Stimulated activated CD4-positive, alpha-beta T cell treated with anti-CD3 and anti-CD28 coated beads, Interleukin-1b, Interleukin-23, amount 100 ng/mL, for 24 hours (primary cell): Measurements from ENCODE around the gene C2orf49.

Experiments
- DNase-seq, 4 experiments: peaks; one replicate each; pipeline ENCODE4 v3.0.0-alpha.2; 2020; ENCODE audit warnings: low read depth in 4 of 4, low spot score in 1 of 4

C2orf49 gene

DNA sequence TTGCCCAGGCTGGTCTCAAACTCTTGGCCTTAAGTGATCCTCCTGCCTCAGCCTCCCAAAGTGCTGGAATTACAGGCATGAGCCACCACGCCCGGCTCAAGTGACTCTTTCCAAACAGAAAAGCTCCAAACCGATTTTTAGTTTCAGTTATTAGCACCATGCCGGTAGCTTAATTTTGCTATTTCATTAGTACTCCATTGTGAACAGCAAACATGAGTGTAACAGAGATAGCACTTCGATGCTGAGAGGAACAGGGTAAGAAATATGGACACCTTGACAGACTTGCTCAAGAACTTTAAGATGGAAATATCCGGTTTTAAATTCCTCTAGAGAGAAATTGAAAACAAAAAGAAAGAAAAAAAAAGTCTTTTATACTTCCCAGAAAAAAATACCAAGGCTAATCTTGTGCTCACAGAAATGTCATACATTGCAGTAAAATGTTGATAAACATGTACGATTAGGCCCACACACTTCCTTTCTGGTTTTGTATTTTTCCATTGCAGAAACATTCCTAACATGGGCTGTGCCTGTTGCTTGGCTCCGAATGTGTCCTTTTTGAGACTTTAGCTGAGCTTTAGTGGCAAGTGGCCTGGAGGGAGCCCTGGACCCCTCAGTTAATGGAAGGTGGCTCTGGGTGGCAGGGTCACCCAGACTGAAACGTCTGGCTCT, 43.2 kb downstream of the C2orf49 start:
- DNase-seq: no peak

DNA sequence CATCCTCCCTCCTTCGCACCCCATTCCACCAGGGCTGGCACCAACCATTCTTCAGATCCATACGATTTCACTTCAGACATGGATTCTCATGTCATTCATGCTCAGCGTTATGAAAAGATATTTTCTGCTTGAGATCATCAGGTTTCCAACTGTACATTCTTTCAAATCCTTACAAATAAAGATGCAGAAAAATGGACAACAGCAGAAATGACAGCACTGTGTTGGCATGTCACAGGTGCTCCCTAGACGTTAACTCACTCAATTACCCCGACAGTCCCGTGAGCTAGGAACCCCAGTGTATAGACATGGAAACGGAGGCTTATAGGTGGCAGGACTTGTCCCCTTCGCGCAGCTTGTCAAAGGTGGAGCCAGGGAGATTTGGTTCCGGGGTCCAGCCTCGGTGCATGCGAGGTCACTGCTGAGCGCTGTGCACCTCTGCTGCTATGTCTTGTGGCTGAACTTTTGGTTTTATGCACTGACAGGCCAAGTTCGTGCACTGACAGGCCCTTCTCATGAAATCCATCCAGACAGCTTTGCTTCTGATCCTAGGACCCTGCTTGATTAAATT, 43.8 kb downstream of the C2orf49 start:
- DNase-seq: no peak

DNA sequence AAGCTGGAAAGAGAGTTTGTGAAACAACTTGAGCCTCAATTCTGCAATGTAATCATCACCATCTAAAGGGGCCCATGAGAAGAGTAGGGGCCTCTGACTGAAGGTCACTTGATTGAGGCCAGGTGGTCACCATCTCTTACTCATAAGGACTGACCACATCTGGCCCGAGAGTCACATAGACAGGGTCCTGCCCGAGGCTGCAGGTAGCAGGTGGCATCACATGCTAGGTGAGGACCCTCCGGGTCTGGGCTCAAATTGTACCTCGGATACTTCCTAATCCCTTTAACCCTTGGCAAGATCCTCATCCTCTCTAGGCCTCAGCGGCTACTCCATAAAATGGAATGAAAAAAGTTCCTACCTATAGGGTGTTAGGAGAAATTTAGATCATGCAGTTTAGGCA, 44.8 kb downstream of the C2orf49 start:
- DNase-seq: no peak

DNA sequence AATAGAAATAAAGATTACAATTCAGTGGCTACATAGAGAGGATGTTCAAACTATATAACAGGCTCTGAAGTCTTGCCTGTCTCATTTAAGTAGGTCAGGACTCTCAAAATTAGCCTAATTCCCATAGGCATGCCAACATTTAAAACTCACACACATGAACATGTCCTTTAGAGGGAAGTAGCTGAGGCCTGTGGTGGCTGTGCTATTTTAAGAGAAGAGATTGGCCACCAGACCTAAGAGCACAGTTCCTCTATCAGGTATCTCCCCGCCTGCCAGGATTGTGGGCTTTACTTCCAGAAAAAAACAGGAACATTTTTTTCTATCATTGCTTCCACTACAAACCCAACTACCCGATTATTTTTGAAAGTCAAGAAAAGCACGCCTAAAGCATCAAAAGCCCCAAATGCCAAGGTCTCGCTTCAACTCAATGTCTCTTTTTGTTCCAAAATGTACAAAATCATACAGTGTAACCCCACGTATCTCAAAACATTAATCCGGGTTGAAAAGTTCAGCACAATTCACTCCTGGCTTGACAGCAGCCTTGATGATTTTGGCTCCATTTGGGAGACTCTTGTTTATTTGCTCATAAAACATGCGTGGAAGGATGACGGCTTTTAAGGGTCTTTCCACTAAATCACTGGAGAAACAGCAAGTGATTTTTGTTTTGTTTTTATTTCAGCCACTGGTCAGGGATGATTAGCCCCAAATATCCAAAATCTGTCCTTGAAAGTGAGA, 46.3 kb downstream of the C2orf49 start:
- no peak for DNase-seq

DNA sequence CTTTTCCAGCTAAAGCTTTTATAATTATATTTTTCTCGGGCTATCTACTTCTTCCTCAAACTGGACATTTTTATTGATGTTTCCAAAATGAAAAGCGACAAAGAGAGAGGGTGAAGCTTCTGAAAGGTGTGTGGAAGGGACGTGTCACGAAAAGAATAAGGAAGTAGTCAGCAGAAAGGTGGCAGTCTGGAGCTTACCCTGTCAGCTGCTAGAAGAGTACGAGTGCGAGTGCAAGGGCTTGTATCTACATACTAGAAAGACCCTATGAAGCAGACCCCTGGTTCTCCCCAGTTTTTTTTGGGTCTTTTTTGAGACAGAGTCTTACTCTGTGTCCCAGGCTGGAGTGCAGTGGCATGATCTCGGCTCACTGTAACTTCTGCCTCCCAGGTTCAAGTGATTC, 46.9 kb downstream of the C2orf49 start:
- DNase-seq: no peak

DNA sequence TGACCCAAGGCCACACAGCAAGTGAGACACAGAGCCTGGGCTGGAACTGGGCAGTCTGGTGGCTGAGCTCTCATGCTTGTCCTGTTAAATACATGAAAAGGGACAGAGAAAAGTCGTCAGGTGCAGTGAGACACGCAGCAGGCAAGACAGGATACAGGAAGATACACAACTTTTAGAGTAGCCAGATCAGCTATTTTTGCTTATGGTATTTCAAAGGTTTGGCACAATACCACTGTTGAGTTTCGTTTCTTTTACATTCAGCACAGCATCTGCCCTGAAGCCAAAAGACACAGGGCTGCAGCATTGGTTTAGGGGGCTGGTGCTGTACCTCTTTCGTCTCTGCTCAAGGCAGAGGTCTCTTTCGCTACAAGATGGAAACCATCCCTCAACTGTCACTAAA, 47.5 kb downstream of the C2orf49 start:
- DNase-seq: no peak

DNA sequence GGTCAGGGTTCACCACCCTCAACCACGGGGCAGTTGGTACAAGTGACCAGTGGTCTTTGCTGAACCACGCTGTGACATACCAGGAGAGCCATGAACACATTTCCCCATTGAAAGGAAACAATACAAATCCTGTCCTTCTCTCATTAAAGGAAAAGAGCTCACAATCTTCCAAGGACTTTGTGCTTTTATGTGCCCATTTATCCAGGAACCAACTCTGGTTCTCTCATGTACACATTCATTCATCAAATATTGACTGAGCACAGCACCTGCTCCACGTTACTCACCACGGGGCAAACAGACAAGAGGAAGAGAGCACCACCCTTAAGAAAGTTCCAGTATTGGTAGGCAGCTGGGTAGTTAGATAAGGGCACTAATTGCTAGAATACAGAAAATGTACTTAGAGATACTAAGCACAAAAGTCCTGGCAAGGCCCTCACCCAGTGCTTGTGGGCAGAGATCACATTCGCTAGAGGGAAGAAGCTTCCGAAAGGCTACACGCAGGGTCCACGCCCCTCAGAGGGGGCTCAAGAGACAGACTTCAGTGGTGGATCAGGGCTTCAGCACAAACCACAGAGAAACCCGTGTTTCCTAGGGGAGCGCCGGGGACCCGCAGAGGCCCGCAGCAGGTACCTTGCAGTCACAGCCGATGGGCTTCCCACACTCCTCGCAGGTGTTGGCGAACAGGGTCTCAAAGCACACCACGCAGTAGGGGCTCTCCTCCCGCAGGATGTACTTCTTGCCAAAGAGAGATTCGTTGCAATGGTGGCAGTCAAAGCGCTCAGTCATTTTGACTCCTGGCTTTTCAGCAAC, 48.6 kb downstream of the C2orf49 start:
- DNase-seq: no peak

DNA sequence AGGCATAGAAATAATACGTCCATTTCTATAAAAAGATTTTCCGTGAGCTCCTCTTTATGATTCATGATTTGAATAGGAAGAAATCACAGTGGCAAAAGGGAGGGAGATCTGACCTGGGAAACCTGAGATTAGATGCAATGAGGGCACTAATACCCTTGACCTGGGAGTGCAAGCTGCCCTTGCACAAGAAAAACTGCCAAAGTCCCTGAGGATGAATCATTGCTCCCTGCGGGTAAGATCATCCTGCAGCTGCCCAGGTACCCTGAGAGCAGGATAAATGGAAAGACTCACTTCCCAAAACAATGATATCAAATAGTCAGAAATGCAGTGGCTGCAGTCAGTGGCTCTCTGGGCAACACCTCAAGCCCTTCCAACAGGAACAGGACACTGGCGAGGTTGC, 49.9 kb downstream of the C2orf49 start:
- no peak for DNase-seq

DNA sequence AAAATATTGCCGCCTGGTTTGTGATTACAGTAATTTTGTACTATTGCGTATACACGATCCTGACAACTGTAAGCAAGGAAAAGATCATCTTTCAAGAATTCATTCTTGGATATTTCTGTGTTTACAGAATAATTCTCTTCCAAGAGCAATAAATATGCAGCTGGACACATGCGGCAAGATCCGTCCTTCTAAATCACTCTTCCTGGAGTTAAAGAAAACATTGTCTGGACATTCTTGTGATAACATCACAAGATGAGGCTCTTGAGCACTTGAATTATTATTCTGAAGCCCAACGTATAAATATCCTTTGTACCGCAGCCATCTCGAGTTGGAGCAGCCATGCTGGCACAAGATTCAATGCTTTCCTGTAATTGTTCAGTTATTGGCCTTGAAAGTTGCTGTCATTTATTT, 51.6 kb downstream of the C2orf49 start:
- DNase-seq: no peak

DNA sequence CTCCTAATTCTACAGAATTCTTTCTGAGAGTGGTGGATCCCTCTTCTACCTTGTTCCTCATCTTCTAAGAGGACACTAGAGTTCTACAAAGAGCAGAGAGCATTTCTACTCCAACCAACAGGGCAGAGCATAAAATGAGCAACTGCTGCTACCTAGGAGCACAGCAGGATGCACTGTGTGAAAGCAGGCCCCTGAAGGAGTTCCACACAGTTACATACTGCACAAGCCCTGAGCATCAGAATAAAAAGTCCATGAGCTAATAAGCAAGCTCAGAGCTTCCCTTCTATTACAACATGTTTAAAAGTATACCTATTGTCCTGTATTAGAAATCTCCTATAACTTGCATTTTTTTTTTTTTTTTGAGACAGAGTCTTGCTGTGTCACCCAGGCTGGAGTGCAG, 53.1 kb downstream of the C2orf49 start:
- no peak for DNase-seq

DNA sequence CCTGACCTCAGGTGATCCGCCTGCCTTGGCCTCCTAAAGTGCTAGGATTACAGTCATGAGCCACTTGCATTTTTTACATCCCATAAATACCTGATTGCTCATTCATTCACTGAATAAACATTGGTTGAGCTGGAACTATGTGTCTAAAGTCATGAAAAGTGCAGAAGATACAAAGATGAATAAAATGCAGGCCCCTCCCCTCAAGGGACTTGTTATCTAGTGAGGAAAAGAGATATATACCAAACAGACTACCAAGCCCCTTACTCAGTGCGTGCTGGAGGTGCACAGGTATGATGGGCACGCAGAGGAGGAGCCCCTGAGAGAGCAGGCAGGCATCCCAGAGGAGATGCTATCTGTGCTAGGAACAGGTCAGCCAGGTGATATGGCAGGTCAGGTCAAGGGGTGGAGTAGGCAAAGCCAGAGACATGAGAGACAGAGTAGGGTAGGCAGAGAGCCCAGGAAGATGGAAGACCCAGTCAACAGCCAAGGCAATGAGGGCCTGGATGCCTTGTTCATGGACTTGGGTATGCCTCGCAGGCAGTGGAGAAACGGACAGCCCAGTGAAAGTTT, 53.8 kb downstream of the C2orf49 start:
- no peak for DNase-seq

DNA sequence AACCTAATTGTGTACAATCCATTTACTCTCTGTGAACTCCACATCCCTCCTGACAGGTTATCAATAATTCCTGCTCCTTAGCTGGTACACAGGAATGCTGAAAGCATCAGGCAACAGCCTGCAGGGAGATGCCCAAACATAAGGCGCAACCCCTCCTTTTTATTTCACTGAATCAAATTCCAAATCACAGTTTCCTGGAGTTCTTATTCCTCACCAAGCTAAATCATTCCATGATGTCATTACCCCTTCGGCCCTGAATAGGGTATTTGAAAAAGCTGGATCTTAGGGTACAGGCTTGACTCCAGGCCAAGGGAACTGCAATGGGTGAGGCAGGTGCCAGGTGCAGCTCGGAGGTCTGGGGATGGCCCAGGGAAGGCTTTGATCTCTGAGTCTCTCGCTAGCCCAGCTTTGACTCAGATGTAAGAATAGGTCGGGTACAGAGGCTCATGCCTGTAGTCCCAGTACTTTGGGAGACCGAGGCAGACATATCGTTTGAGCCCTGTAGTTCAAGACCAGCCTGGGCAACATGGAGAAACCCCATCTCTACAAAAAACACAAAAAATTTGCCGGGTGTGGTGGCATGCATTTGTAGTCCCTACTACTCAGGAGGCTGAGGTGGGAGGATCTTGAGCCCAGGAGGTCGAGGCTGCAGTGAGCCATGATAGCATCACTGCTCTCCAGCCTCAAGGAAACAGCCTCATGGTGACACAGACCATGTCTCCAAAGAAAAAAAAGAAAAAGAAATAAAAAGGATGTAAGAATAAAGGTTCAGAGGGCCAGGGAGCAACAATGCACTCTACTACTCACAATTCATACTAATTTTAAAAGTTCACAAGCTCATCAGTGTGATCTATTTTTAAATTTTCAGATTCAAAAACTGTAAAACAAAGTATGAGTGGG, 54.7 kb downstream of the C2orf49 start:
- no peak for DNase-seq

DNA sequence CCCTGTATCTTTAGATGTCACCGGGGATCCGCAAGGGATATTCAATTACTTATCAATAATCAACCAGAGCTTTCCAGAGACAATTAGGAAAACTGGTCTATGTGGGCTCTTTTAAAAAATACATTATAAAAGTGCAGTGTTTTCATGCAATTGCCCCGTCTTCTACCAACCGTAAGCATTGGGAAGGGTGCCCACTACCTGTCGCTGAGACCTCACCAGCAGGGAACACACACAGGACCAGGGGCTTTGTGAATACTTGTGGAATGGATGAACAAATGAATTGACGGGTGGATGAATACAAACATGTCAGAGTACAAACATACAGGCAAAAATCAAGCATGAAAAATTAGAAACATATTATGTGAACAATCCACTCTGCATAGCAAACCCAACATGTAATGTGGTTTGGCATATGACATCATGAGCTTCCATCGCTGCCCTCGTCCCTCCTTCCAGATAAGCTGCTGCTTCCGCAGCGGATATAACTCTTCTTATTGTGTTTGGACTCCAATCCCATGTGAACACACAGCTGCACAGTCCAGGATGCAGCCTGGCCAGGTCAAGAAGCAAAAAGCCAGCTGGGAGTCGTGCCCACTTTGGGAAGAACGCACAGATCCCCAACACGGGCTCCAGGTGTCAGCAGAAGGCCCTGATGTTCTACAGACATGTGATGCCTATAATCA, 56.2 kb downstream of the C2orf49 start:
- DNase-seq: no peak

DNA sequence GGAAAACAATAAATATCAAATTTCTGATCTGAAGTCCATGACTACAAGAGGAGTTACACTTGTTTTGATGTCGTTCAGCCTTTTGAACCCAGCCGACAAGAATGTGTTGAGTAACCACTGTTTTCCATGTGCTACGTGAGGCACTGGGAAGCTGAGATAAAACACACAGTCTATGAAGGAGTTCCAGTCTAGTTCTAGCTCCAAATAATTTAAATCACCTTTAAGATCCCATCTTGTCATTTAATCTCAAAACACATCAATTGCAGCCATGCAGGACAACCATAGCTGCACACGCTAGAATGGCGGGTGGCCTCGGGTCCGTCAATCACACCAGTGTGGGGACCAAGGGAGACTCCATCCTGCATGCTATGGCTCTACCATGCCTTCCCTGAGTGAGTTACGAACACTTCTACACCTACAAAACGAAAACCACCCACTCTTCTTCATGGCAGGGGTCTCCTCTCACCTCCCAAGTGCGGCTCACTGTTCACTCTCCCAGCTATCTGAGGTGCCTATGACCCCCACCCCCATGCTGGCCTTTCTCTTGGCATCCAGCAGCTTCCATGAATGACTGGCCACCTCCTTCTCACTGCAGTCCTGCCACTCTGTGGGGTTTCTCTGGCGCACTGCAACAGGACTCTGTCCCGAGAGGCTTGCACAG, 57.7 kb downstream of the C2orf49 start:
- DNase-seq: no peak

DNA sequence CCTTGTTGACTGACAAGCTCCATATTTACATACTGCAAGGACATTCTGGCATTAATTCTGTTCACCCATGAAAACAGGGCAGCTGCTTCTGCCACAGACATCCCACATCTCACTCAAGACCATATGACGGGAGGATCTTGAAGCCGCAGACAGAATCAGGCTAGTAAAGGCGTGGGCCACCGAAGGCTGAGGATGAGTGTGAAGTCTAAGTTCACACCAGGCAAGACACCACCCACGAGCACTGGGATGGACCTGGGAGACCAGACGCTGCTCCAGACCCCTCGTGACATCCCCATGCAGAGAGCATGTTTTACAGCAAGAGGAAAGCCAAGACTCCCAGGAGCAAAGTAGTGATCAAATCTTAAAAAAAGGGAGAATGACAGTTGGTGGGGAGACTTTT, 58.4 kb downstream of the C2orf49 start:
- no peak for DNase-seq

DNA sequence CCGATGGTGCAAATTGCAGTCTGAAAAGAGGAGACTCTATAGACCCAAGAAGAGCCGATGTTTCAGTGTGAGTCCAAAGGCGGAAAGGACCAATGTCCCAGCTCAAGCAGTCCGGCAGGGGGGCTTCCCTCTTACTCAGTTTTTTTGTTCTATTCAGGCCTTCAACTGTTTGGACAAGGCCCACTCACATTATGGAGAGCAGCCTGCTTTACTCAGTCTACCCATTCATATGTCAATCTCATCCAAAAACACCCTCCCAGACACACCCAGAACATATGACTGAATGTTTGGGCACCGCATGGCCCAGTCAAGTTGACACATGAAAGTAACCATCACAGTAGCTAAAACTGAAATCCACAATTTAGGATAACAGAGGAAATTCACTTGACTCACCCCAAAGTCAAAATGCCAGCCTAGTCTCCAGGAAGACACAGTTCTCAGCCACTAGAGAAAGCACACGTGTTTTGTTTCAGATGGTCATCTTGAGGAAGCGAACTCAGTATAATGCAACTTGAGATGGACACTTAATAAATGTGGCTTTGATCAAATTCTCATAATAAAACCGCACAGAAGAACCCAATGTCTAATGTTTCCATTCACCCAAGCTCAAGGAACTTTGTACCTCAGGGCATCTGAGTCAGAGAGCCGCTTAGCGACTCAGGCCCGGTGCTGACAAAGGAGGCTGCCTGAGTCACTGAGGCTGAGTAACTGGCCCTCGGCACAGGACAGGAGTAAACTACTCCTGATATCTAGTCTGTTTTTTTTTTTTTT, 59.1 kb downstream of the C2orf49 start:
- DNase-seq: peak in 2 of 4 experiments; percentile 42 to 44

DNA sequence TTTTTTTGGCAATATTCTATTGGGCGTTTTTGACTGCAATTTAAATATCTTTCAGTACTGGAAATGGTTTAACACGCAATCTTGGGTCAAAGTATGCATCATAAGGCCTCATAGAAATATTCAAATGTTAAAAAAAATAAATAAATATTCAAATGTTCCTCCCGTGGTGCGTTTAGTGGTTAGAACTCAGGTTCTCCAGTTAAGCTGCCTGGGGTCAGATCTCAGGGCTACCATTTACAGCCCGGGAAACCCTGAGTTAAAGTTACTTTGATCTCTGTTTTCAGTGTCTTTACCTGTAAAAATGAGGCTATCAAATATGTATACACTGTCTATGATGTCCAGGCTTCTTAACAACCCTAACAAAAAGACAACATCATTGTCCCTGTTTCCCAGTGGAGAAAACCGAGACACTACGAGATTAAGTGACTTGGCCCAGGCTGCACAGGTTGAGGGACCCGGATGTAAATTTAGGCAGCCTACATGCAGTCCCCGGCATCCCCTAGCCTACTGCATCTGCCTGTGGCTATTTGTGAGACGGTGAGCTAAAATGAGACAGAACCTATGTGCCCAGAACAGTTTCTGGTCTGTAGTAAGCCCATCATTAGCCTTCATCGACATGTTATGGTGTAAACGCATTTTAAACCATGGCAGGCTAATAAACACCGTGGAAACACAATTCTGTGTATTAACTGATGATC, 59.8 kb downstream of the C2orf49 start:
- DNase-seq: no peak

DNA sequence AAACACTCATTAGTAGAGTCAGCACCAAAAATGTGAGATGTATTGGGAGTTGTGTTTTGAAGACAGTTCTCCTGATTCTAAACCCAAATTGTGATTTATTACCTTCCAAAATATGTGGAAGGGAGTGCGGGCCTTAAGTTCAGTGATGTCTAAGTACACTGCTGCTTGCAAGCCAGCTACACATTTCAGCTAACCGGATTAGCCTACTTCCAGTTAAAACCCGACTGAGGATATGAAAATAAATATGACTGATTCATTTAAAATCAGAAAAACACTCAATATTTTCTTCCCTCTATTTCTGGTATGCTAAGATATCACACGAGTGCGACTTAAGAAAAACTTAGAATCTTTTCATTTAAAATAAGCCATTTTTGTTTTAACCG, 60.6 kb downstream of the C2orf49 start:
- no peak for DNase-seq
